Breast epithelium (tissue), 3 donors: ENCODE results near the gene TOP1.

Source experiments
- CTCF ChIP-seq, 3 donors: fragments of 450-650 bp; IDR thresholded peaks; one replicate each; pipeline ENCODE4 v1.5.1; 2016 to 2017; ENCODE audit warnings: antibody characterized with exemption in 3 of 3, mild to moderate bottlenecking in 3 of 3, moderate library complexity in 3 of 3
- POLR2A ChIP-seq: fragments of 450-650 bp; IDR thresholded peaks from one replicate; pipeline ENCODE4 v1.6.1; 2016; ENCODE audit warnings: antibody characterized with exemption, mild to moderate bottlenecking, moderate library complexity

GRCh38 chr20:41087325-41087685 lies 58.7 kb downstream of the TOP1 start:
- TF ChIP-seq CTCF (IDR thresholded peaks at IDR 0.05) = no peak
- TF ChIP-seq POLR2A = no peak
